CD4-positive, alpha-beta T cell treated with Interleukin-4 for 4 hours (primary cell): Measurements from ENCODE around the gene OR10A3.
A peak's percentile ranks its signal among the peaks of the same experiment; 100 is the strongest.
"Not testable (repeated sequence)": the region's sequence is repeated elsewhere in the genome, so short reads cannot be mapped to it uniquely, and the experiment has no call there.

Experiments
- DNase-seq: peaks from one replicate; pipeline ENCODE4 v3.0.0-alpha.2; 2020

The OR10A3 gene, protein sequence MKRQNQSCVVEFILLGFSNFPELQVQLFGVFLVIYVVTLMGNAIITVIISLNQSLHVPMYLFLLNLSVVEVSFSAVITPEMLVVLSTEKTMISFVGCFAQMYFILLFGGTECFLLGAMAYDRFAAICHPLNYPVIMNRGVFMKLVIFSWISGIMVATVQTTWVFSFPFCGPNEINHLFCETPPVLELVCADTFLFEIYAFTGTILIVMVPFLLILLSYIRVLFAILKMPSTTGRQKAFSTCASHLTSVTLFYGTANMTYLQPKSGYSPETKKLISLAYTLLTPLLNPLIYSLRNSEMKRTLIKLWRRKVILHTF

DNA sequence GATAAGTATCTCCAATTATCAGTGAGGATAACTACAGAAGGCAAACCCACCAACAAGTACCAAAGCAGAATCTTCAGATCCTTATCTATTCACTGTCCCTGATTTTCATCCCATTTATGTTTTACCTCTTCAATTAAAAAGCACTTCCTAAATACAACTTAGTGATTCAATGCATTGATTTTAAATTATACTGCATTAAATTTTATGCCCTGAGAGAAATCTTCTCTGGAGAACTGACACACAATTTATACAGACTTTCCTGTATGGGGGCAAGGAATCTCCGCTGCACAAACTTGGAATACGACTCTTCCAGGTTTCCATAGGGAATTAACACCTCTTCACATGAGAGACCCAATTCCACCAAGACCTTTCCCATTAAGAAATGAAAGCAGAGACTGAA, at the start of gene OR10A3:
TSS of gene OR10A3 (minus strand) at position 101 of the 400 bp plus-strand sequence. CDS start 2,188 bp downstream, outside the sequence.
- no peak for DNase-seq

DNA sequence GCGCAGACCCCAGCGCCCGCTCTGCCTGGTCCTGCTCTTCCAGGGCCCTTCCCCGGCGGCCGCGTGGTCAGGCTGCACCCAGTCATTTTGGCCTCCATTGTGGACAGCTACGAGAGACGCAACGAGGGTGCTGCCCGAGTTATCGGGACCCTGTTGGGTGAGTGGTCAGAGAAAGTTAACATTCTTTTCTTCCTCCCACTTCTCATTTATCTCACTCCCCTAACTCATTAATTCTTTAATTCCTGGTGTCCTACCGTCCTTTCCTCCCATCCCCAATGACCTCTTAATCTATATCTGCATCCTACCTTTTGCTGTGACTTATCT, 46.0 kb upstream of the OR10A3 start:
- DNase-seq, result not testable (repeated sequence)

- DNase-seq, result peak; percentile 99
Observed at GRCh38 chr11:7986768-7987559, 45.5 kb upstream of the OR10A3 start, which contains the start of gene EIF3F. Gene EIF3F, plus strand, starts transcription at chr11:7987337. Its CDS starts 16 bp downstream, at chr11:7987353.

GRCh38 chr11:7983832-7984590, 42.5 kb upstream of the OR10A3 start:
- no peak for DNase-seq

DNA sequence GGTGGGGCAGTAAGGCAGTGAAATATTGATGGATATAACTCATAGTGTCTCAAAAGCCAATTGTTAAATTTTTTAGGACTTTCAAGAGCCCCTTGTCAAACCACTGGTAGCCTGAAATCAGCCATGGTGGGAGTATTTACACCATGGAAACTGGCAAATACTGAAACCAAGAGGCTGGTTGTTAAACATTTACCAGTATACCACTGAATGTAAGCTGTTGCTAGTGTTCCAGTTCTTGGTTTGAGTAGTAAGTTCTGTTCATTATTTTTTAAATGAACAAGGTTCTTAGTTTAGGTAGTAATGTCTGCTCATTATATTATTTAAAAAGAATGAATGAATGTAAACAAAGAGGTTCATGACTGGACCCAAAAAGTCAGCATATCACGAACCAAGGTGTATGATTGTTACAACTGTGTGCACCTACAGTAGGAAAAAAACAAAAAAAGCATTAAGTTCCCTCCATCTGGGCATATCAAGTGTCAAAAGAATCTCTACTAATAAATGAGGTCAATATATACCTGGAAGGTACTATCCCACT, 41.1 kb upstream of the OR10A3 start:
- DNase-seq, result no peak

DNA sequence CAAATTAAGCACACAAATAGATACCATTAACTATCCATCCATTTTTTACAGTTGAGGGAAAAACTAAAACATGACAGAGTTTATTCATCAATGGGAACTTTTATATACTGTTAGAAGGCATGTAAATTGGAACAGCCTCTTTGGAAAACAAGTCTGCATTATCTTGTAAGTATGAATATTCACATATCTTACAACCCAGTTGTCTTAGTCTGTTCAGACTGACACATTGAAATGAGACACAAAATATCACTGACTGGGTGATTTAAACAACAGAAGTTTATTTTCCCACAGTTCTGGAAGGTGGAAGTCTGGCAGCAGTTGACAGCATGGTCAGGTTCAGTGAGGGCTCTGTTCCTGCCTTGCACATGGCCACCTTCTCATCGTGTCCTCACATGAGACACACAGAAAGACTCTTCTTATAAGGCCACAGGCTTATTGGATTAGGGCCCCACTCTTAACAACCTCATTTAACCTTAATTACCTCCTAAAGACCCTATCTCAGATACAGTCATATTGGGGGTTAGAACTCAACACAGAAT, 40.2 kb upstream of the OR10A3 start:
- no peak for DNase-seq

GRCh38 chr11:7977232-7977917, 35.9 kb upstream of the OR10A3 start:
- no peak for DNase-seq

DNA sequence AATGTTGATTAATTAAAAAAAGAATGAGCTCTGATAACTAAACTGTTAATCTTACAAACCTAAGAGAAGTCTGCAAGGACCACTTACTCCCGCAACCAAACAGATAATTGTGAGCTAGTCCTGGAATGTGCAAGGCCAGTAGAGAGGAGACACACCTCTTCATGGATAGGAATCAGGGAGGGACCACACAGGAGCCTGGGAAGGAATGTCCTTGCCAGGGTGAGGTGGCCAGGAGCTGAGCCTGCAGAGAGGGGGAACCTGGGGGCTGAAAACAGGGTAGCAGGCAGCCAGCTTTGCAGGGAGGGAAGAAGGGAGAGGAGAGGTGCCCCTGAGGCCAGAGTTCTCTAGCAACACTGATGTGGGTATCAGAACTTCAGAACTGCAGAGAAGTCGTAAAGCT, 33.2 kb upstream of the OR10A3 start:
- DNase-seq, result no peak

DNA sequence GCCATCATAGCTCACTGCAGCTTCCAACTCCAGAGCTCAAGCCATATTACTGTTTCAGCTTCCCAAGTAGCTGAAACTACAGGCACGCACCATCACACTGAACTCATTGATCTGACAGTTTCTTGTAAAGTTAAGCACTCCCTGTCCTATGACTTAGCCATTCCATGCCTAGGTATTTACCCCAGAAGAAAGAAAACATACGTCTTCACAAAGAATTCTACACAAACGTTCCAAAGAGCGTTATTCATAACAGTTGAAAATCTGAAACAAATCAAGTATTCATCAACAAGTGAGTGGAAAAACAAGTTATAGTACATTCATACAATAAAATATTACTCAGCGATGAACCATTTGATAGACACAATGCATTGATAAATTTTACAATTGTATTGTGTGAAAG, 31.5 kb upstream of the OR10A3 start:
- no peak for DNase-seq

DNA sequence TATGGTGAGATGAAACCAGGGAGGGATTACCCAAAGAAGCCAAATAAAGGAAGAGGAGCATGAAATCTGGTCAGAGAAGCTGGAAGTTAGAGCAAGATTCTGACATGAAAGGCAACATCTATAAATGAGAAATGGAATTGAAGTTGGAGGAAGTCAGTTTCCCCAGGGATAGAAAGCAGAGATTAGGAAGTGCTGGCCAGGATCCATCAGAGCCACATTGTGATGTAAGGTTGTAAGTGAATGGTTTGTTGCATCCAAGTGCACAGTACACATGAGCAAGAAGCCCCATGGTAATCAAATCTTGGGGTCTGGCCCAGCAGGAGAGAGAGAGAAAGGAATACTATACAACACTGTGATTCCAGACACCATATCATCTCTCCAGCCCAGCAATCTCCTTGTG, 30.3 kb upstream of the OR10A3 start:
- DNase-seq, result no peak

DNA sequence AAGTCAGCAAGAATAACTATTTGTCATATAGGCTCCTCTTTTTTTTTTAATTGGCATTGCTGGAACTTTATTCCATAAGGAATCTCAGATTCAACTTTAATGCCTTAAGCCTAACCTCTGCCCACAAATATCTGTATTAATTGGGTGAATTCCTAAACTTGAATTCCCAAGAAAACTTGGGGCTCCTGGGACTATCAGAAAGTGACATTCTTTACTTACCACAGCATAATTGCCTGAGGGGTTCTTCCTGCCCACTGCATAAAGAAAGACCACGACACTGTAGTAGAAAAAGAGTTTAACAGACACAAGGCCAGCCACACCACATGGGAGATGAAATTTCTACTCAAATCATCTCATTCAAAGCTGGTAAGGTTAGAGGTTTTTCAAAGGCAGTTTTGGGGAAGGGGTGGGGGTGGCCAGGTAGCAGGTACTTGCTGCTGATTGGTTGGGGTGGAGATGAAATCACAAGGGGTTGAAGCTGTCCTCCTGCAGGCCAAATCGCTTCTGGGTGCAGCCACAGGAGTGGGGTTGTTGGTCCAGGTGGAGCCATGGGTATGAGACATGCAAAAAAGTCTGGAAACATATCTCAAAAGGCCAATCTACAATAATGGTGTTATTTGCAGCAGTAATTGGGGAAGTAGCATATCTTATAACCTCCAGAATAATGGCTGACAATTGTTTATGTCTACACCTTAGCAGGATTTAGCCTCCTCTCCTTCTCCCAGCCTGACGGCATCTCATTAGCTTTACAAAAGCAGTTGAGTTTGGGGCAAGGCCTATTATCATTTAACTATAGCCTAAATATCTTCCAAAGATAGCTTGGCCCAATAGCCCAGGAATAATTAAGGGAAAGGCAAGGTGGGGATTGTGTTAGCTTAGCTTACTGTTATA, 28.5 kb upstream of the OR10A3 start:
- DNase-seq, result no peak

- no peak for DNase-seq
Observed at GRCh38 chr11:7968686-7969085, 27.2 kb upstream of the OR10A3 start.

GRCh38 chr11:7967826-7968225, 26.3 kb upstream of the OR10A3 start:
- DNase-seq, result no peak

- no peak for DNase-seq
Observed at GRCh38 chr11:7967097-7967496, 25.6 kb upstream of the OR10A3 start.

DNA sequence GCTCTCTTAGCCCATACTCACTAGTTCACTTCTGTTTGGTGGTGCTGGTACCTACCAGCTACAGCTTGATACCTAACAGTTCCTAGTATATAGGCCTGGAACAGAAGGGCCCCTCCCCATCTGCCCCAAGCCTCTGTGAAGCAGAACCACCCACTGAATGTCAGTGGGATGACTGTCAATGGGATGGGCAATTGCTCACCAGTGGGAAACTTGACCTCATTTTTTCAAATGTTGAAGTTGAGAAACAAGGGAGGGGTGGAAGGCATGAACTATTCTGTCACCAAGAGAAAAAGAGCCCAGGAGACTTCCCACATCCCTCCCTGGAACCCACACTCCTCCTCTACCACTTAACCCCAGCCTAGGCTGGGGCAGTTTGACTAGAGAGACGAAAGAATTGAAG, 23.9 kb upstream of the OR10A3 start, which contains the start of gene NLRP10:
TSS of gene NLRP10 (minus strand) at position 62 of the 400 bp plus-strand sequence. CDS start 1,952 bp downstream, outside the sequence.
- DNase-seq, result no peak

- no peak for DNase-seq
Observed at GRCh38 chr11:7964873-7965272, 23.4 kb upstream of the OR10A3 start.

GRCh38 chr11:7964261-7964660, 22.8 kb upstream of the OR10A3 start:
- DNase-seq, result no peak

DNA sequence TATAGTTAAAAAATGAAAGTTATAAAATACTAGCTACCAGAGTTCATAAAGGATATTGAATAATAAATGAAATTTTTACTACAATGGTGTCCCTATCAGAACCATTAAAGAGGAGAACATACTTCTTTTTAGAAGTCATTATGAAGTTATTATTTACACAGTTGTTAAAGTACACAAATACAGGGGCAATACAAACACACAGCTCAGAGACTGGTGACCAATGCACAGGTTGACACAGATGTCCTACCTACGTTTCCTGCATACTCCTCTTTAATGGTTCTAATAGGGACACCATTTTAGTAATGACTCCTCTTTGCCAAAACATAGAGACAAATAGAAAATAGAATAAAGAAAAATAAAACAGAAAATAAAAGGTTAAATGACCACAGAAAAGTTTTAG, 13.7 kb upstream of the OR10A3 start:
- DNase-seq, result no peak

- DNase-seq, result no peak
Observed at GRCh38 chr11:7949934-7950333, 8.4 kb upstream of the OR10A3 start.

- no peak for DNase-seq
Observed at GRCh38 chr11:7944123-7944522, 2.6 kb upstream of the OR10A3 start.

DNA sequence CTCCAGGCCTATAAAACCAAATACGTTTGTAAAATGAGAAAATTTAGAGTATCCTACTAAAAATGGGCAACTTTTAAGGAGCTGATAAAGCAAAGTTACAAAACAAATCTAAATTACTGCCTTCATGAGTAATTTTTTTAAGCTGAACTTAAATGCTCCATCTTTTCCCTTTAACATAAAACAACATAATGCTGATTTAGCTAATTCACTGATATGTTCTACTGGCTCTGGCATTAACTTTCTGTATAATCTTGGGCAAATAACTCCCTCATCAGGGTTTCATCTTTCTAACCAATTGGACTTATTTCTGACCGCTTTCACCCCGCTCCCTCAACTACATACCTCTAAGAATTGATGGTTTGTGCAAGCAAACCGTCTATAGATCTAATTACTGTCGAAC, 362 bp downstream of the OR10A3 start:
- DNase-seq, result no peak
